Epithelial cell of esophagus (primary cell): ENCODE results near the gene CPLX1.

ENCODE experiments used
- DNase-seq: peaks from one replicate; pipeline ENCODE4 v3.0.0; 2010; ENCODE audit warnings: low read depth
- H3K4me3 ChIP-seq: 2 replicates; pipeline ENCODE4 v1.5.1; 2011; ENCODE audit warnings: mild to moderate bottlenecking, low read length, control low read depth
- TF ChIP-seq, protein P1 (sequence below): IDR thresholded peaks from 2 replicates; pipeline ENCODE4 v1.5.1; 2011; ENCODE audit warnings: low read depth, mild to moderate bottlenecking, low read length, control low read depth, inconsistent platforms; ENCODE audit not compliant: insufficient read depth; ENCODE audit errors: missing control alignments

CPLX1 gene

GRCh38 chr4:865121-865465, 39.2 kb upstream of the CPLX1 start:
- TF ChIP-seq, protein P1, sequence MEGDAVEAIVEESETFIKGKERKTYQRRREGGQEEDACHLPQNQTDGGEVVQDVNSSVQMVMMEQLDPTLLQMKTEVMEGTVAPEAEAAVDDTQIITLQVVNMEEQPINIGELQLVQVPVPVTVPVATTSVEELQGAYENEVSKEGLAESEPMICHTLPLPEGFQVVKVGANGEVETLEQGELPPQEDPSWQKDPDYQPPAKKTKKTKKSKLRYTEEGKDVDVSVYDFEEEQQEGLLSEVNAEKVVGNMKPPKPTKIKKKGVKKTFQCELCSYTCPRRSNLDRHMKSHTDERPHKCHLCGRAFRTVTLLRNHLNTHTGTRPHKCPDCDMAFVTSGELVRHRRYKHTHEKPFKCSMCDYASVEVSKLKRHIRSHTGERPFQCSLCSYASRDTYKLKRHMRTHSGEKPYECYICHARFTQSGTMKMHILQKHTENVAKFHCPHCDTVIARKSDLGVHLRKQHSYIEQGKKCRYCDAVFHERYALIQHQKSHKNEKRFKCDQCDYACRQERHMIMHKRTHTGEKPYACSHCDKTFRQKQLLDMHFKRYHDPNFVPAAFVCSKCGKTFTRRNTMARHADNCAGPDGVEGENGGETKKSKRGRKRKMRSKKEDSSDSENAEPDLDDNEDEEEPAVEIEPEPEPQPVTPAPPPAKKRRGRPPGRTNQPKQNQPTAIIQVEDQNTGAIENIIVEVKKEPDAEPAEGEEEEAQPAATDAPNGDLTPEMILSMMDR, result no peak
- H3K4me3 ChIP-seq, result no peak overlapping the region
- DNase-seq, result no peak

GRCh38 chr4:864456-865120, 38.7 kb upstream of the CPLX1 start:
- DNase-seq, result no peak
- H3K4me3 ChIP-seq, result no peak overlapping the region
- TF ChIP-seq, protein P1, result no peak

DNA sequence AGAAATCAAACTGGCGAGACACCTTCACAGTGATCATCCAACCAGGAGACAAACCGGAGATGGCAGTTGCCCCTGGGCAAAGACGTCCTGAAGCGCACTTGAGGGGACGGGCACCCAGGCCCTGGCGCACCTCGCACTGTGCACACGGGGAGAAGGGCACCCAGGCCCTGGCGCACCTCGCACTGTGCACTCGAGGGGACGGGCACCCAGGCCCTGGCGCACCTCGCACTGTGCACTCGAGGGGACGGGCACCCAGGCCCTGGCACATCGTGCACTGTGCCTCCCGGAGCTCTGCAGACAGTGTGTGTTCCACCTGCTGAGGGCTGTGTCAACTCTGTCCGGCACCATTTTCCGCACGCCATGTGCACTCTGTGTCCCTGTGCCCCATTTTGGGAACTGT, 34.6 kb upstream of the CPLX1 start:
- no peak for DNase-seq
- TF ChIP-seq, protein P1, result no peak
- no peak overlapping the region for H3K4me3 ChIP-seq

GRCh38 chr4:859496-859895, 33.6 kb upstream of the CPLX1 start:
- TF ChIP-seq, protein P1, result no peak
- H3K4me3 ChIP-seq, result no peak overlapping the region
- no peak for DNase-seq

DNA sequence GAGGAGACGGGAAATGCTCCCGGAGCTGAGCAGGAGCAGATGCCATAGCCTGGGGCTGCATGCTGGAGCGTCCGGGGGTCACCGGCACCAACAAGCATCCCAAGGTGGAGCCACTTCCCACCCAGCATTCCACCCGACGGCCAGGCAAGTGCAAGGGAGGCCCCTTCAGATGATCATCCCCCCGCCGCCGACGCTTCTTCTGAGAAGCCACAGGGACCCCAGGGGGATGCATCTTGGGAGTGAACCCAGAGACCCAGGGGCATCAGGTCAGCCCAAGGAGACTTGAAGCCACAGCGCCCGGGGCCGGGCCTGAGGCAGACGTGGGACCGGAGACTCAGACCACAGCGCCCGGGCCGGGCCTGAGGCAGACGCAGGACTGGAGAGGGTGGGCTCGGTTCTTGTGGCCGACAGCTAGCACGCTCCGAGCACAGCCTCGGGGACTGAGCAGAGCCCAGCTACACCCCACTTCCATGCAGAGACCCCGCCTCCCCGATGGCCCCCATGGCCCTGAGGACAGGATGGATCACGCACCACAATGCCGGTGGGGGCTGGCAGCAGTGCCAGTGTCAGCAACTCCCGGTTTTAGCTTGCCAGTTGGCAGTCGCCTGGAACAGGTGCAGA, 33.0 kb upstream of the CPLX1 start:
- DNase-seq, result no peak
- TF ChIP-seq, protein P1, result no peak
- no peak overlapping the region for H3K4me3 ChIP-seq

DNA sequence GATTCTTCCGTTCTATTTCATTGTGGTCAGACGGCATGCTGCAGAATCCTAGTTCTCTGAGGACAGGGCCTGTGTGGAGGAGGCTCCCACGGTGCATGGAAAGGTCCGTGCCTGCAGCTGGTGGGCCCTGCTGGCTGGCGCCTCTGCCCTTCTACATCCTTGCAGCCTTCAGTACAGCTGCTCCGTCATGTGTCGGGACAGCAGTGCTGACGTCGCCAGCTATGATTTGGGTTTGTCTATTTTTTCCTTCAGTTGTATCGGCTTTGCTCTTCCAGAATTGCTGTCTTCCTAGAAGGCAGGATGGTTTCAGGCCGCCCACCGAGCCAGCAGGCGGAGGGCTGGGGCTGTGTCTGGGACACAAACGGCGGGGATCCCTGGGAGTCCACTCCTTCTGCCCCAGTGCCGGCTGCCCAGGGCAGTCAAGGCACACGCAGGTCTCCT, 32.1 kb upstream of the CPLX1 start:
- TF ChIP-seq, protein P1, result no peak
- H3K4me3 ChIP-seq, result no peak overlapping the region
- DNase-seq, result no peak

GRCh38 chr4:857461-857860, 31.5 kb upstream of the CPLX1 start:
- TF ChIP-seq, protein P1, result no peak
- DNase-seq, result no peak

More at GRCh38 chr4:857461-857860, 31.5 kb upstream of the CPLX1 start:
- no peak overlapping the region for H3K4me3 ChIP-seq
